ENCODE data around the gene AOC3. TPM values are rescaled to one million over a fixed set of nuclear protein-coding genes. Genes with fewer than 3 reads are reported as not detected.

Gene AOC3
- total and polyA plus RNA-seq, 4 donors: 2.0 to 18.2 (median 4.7) TPM

DNA sequence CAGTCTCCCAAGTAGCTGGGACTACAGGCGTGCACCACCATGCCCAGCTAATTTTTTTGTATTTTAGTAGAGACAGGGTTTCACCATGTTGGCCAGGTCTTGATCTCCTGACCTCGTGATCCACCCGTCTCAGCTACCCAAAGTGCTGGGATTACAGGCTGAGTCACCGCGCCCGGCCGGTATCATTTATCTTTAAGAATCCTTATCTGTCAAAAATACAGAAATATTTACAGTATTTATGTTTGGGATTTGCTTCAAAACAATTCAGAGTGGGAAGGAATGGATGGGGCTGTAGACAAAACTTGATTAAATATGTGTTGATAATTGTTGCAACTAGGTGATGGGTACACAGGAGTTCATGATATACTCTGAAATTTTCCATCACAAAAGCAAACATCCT lies 29.8 kb upstream of the AOC3 start:
- Histone ChIP-seq H3K9ac (ENCODE audit: low read depth in 1 of 2, low read length in 2 of 2) (no peak overlapping the region), H3K27ac (ENCODE audit: low read depth in 1 of 2, low read length in 2 of 2) (no peak overlapping the region), H3K9me3 (ENCODE audit: control insufficient read depth in 4 of 4, low read length in 3 of 4) (no peaks in the 10 kb centered on the region), H3K27me3 (ENCODE audit: control insufficient read depth in 4 of 4, insufficient read depth in 4 of 4, low read length in 3 of 4) (no peaks in the 10 kb centered on the region), H3K4me3 (ENCODE audit: low read depth in 1 of 3, low read length in 3 of 3) (no peak overlapping the region), H3K36me3 (ENCODE audit: control insufficient read depth in 4 of 4, insufficient read depth in 3 of 4, low read depth in 1 of 4, low read length in 3 of 4) (peaks cover 3 to 46% (median 32%) of the 10 kb centered on the region in 4 donors), H3K4me1 (ENCODE audit: control insufficient read depth in 4 of 4, insufficient read depth in 4 of 4, low read length in 3 of 4) (peaks cover 1 to 17% (median 4%) of the 10 kb centered on the region in 4 donors)
- WGBS: 90% methylated on average over 7 of the region's 7 CpGs
- no peak for DNase-seq (ENCODE audit: low spot score)
- no peak for TF ChIP-seq HNF4A (conservative IDR thresholded peaks at IDR 0.05)
- no peak for TF ChIP-seq RXRA (IDR thresholded peaks at IDR 0.05)
- TF ChIP-seq MAX (IDR thresholded peaks at IDR 0.05): no peak
- TF ChIP-seq FOXA2 (IDR thresholded peaks at IDR 0.05): no peak
- no peak for TF ChIP-seq TAF1 (conservative IDR thresholded peaks at IDR 0.05)
- no peak for TF ChIP-seq SP1 (IDR thresholded peaks at IDR 0.05)
- no peak for TF ChIP-seq ATF3 (IDR thresholded peaks at IDR 0.05)
- TF ChIP-seq NR2F2 (IDR thresholded peaks at IDR 0.05): no peak
- TF ChIP-seq, protein P1, sequence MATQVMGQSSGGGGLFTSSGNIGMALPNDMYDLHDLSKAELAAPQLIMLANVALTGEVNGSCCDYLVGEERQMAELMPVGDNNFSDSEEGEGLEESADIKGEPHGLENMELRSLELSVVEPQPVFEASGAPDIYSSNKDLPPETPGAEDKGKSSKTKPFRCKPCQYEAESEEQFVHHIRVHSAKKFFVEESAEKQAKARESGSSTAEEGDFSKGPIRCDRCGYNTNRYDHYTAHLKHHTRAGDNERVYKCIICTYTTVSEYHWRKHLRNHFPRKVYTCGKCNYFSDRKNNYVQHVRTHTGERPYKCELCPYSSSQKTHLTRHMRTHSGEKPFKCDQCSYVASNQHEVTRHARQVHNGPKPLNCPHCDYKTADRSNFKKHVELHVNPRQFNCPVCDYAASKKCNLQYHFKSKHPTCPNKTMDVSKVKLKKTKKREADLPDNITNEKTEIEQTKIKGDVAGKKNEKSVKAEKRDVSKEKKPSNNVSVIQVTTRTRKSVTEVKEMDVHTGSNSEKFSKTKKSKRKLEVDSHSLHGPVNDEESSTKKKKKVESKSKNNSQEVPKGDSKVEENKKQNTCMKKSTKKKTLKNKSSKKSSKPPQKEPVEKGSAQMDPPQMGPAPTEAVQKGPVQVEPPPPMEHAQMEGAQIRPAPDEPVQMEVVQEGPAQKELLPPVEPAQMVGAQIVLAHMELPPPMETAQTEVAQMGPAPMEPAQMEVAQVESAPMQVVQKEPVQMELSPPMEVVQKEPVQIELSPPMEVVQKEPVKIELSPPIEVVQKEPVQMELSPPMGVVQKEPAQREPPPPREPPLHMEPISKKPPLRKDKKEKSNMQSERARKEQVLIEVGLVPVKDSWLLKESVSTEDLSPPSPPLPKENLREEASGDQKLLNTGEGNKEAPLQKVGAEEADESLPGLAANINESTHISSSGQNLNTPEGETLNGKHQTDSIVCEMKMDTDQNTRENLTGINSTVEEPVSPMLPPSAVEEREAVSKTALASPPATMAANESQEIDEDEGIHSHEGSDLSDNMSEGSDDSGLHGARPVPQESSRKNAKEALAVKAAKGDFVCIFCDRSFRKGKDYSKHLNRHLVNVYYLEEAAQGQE (IDR thresholded peaks at IDR 0.05): no peak
- no peak for TF ChIP-seq EGR1 (IDR thresholded peaks at IDR 0.05; ENCODE audit: low read depth in 2 of 2)
- TF ChIP-seq FOXA1 (IDR thresholded peaks at IDR 0.05): no peak
- TF ChIP-seq RAD21 (IDR thresholded peaks at IDR 0.05): no peak
- TF ChIP-seq, protein P2, sequence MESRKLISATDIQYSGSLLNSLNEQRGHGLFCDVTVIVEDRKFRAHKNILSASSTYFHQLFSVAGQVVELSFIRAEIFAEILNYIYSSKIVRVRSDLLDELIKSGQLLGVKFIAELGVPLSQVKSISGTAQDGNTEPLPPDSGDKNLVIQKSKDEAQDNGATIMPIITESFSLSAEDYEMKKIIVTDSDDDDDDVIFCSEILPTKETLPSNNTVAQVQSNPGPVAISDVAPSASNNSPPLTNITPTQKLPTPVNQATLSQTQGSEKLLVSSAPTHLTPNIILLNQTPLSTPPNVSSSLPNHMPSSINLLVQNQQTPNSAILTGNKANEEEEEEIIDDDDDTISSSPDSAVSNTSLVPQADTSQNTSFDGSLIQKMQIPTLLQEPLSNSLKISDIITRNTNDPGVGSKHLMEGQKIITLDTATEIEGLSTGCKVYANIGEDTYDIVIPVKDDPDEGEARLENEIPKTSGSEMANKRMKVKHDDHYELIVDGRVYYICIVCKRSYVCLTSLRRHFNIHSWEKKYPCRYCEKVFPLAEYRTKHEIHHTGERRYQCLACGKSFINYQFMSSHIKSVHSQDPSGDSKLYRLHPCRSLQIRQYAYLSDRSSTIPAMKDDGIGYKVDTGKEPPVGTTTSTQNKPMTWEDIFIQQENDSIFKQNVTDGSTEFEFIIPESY (IDR thresholded peaks at IDR 0.05): no peak

DNA sequence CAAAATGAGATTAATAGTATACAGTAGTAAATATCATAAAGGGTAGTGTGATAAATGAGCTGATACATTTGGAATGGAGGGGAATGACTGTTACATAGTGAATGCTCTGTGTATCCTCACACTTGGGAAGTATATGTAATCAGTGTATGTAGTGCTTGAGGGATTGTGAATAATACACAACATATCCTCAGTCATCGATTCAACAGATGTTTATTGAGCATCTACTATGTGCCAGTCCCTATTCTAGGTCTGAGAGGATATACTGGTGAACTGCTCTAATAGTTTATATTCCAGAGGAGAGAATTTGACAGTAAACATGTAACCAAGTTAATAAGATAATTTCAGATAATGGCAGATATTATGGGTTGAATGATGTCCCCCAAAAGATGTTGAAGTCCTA lies 23.5 kb upstream of the AOC3 start:
- no peak overlapping the region for H3K4me3 ChIP-seq (ENCODE audit: low read depth in 1 of 3, low read length in 3 of 3)
- H3K4me1 ChIP-seq (ENCODE audit: control insufficient read depth in 4 of 4, insufficient read depth in 4 of 4, low read length in 3 of 4): peaks cover 1 to 22% (median 9%) of the 10 kb centered on the region in 4 donors
- no peak overlapping the region for H3K27ac ChIP-seq (ENCODE audit: low read depth in 1 of 2, low read length in 2 of 2)
- H3K36me3 ChIP-seq (ENCODE audit: control insufficient read depth in 4 of 4, insufficient read depth in 3 of 4, low read depth in 1 of 4, low read length in 3 of 4): no peaks in the 10 kb centered on the region
- no peaks in the 10 kb centered on the region for H3K9me3 ChIP-seq (ENCODE audit: control insufficient read depth in 4 of 4, low read length in 3 of 4)
- H3K9ac ChIP-seq (ENCODE audit: low read depth in 1 of 2, low read length in 2 of 2): no peak overlapping the region
- TF ChIP-seq, protein P3, sequence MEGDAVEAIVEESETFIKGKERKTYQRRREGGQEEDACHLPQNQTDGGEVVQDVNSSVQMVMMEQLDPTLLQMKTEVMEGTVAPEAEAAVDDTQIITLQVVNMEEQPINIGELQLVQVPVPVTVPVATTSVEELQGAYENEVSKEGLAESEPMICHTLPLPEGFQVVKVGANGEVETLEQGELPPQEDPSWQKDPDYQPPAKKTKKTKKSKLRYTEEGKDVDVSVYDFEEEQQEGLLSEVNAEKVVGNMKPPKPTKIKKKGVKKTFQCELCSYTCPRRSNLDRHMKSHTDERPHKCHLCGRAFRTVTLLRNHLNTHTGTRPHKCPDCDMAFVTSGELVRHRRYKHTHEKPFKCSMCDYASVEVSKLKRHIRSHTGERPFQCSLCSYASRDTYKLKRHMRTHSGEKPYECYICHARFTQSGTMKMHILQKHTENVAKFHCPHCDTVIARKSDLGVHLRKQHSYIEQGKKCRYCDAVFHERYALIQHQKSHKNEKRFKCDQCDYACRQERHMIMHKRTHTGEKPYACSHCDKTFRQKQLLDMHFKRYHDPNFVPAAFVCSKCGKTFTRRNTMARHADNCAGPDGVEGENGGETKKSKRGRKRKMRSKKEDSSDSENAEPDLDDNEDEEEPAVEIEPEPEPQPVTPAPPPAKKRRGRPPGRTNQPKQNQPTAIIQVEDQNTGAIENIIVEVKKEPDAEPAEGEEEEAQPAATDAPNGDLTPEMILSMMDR (IDR thresholded peaks at IDR 0.05; ENCODE audit: low read depth, low read length, missing input control): no peak
- TF ChIP-seq EGR1 (IDR thresholded peaks at IDR 0.05; ENCODE audit: low read depth in 2 of 2) (no peak), HNF4A (conservative IDR thresholded peaks at IDR 0.05) (no peak), NR2F2 (IDR thresholded peaks at IDR 0.05) (no peak), SP1 (IDR thresholded peaks at IDR 0.05) (no peak), HNF4G (IDR thresholded peaks at IDR 0.05) (no peak), GABPA (IDR thresholded peaks at IDR 0.05 in 1 of 2, conservative IDR thresholded peaks at IDR 0.05 in 1 of 2) (no peak), YY1 (IDR thresholded peaks at IDR 0.05) (no peak), MAX (IDR thresholded peaks at IDR 0.05) (no peak)
- TF ChIP-seq, protein P2 (IDR thresholded peaks at IDR 0.05): no peak
- no peaks in the 10 kb centered on the region for H3K27me3 ChIP-seq (ENCODE audit: control insufficient read depth in 4 of 4, insufficient read depth in 4 of 4, low read length in 3 of 4)
- no peak for DNase-seq (ENCODE audit: low spot score)
- 92% methylated on average over 1 of the region's 1 CpG for whole genome bisulfite sequencing

Measured in liver (tissue), 9 donors.